NCI-H526 (cell line): ENCODE data around the gene STX1A.

Experiments
- DNase-seq, 2 experiments: peaks; one replicate each; lab custom pipeline; 2025; lab: John Stamatoyannopoulos, UW

The STX1A gene

GRCh38 chr7:73707045-73707631 is 12.3 kb downstream of the STX1A start:
- DNase-seq = peak in 1 of 2 experiments; percentile 22

GRCh38 chr7:73706126-73707044 is 13.1 kb downstream of the STX1A start:
- no peak for DNase-seq

- no peak for DNase-seq
Observed at GRCh38 chr7:73705551-73705920, 13.9 kb downstream of the STX1A start.

GRCh38 chr7:73704640-73705550 is 14.6 kb downstream of the STX1A start:
- no peak for DNase-seq

- peak in 1 of 2 experiments; percentile 64 for DNase-seq
Observed at GRCh38 chr7:73703757-73704639, 15.5 kb downstream of the STX1A start.

- DNase-seq = no peak
Observed at GRCh38 chr7:73703225-73703624, 16.2 kb downstream of the STX1A start.

GRCh38 chr7:73702665-73703064 is 16.8 kb downstream of the STX1A start:
- no peak for DNase-seq

GRCh38 chr7:73702226-73702625 is 17.2 kb downstream of the STX1A start:
- DNase-seq = no peak

GRCh38 chr7:73701357-73701995 is 18.0 kb downstream of the STX1A start:
- DNase-seq = peak in 1 of 2 experiments; percentile 53

- no peak for DNase-seq
Observed at GRCh38 chr7:73700581-73701134, 18.8 kb downstream of the STX1A start.

- DNase-seq = no peak
Observed at GRCh38 chr7:73700069-73700423, 19.4 kb downstream of the STX1A start.

GRCh38 chr7:73699370-73700068 is 19.9 kb downstream of the STX1A start:
- no peak for DNase-seq

- no peak for DNase-seq
Observed at GRCh38 chr7:73698410-73698809, 21.1 kb downstream of the STX1A start.

GRCh38 chr7:73696372-73696771 is 23.1 kb downstream of the STX1A start:
- DNase-seq = no peak

GRCh38 chr7:73690646-73691045 is 28.8 kb downstream of the STX1A start:
- DNase-seq = no peak

GRCh38 chr7:73688288-73688687 is 31.2 kb downstream of the STX1A start:
- no peak for DNase-seq

- no peak for DNase-seq
Observed at GRCh38 chr7:73685311-73685710, 34.2 kb downstream of the STX1A start.

GRCh38 chr7:73683788-73684693 is 35.4 kb downstream of the STX1A start:
- DNase-seq = peak in 1 of 2 experiments; percentile 42
